Muscle of arm (tissue), 12 donors: ENCODE data around the gene CMYA5. TPM values are rescaled to one million over a fixed set of nuclear protein-coding genes. Genes with fewer than 3 reads are reported as not detected.
"Not testable (repeated sequence)": the region's sequence is repeated elsewhere in the genome, so short reads cannot be mapped to it uniquely, and the experiment has no call there.

ENCODE experiments used
- DNase-seq: peaks from one replicate; pipeline ENCODE4 v3.0.0-alpha.2; 2013
- polyA plus RNA-seq, 12 donors: library from polyadenylated mRNA; unstranded; fragments of 120-200 nt; gene quantifications; one replicate each; pipeline ENCODE4 v1.2.1, GENCODE V29; 2013; ENCODE audit not compliant: insufficient read length in 12 of 12

CMYA5 gene
- polyA plus RNA-seq, 12 donors: 62.8 to 304 (median 224) TPM; not detected in 1

- DNase-seq: no peak
Observed at GRCh38 chr5:79699763-79700400, 10.2 kb downstream of the CMYA5 start.

GRCh38 chr5:79702606-79703380 is 13.2 kb downstream of the CMYA5 start:
- no peak for DNase-seq

- DNase-seq: no peak
Observed at GRCh38 chr5:79703381-79703645, 13.7 kb downstream of the CMYA5 start.

GRCh38 chr5:79704553-79704952 is 14.9 kb downstream of the CMYA5 start:
- DNase-seq: no peak

- no peak for DNase-seq
Observed at GRCh38 chr5:79705632-79706031, 16.0 kb downstream of the CMYA5 start.

- DNase-seq: not testable (repeated sequence)
Observed at GRCh38 chr5:79706317-79706716, 16.7 kb downstream of the CMYA5 start.

GRCh38 chr5:79707535-79707934 is 17.9 kb downstream of the CMYA5 start:
- no peak for DNase-seq

GRCh38 chr5:79712741-79713140 is 23.1 kb downstream of the CMYA5 start:
- no peak for DNase-seq

- DNase-seq: no peak
Observed at GRCh38 chr5:79713727-79714126, 24.1 kb downstream of the CMYA5 start.

- no peak for DNase-seq
Observed at GRCh38 chr5:79716839-79717238, 27.2 kb downstream of the CMYA5 start.

- no peak for DNase-seq
Observed at GRCh38 chr5:79720096-79720495, 30.5 kb downstream of the CMYA5 start.

- no peak for DNase-seq
Observed at GRCh38 chr5:79727451-79728355, 38.1 kb downstream of the CMYA5 start.

- DNase-seq: no peak
Observed at GRCh38 chr5:79728396-79728795, 38.8 kb downstream of the CMYA5 start.

- DNase-seq: no peak
Observed at GRCh38 chr5:79729679-79730078, 40.0 kb downstream of the CMYA5 start.

GRCh38 chr5:79730564-79730963 is 40.9 kb downstream of the CMYA5 start:
- DNase-seq: no peak

GRCh38 chr5:79731775-79732174 is 42.1 kb downstream of the CMYA5 start:
- DNase-seq: no peak

GRCh38 chr5:79736528-79737514 is 47.2 kb downstream of the CMYA5 start:
- DNase-seq: no peak

- no peak for DNase-seq
Observed at GRCh38 chr5:79738349-79738748, 48.7 kb downstream of the CMYA5 start.

GRCh38 chr5:79742549-79743136 is 53.0 kb downstream of the CMYA5 start:
- no peak for DNase-seq

- DNase-seq: no peak
Observed at GRCh38 chr5:79743846-79744605, 54.4 kb downstream of the CMYA5 start.
